ENCODE measurements around the gene ZNF536.

DNA sequence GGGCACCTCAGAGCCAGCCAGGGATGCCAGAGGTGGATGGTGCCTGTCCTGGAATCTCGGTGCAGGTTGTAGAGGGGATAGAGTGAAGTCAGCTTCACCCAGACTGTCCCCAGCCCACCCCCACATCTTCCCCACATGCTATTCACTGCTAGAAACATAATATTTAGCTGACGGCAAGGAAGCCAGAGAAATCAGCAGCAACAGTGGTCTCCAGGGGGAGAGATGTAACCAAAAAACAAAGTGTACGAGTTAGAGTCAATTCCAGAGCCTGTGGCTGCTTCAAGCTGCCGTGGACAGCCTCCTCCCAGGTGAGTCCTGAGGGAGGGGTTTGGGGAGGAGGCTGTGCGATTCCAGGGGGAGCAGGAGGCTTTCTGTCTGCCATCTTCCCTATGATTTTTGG lies 97.6 kb downstream of the ZNF536 start:
- TF ChIP-seq, protein P1, sequence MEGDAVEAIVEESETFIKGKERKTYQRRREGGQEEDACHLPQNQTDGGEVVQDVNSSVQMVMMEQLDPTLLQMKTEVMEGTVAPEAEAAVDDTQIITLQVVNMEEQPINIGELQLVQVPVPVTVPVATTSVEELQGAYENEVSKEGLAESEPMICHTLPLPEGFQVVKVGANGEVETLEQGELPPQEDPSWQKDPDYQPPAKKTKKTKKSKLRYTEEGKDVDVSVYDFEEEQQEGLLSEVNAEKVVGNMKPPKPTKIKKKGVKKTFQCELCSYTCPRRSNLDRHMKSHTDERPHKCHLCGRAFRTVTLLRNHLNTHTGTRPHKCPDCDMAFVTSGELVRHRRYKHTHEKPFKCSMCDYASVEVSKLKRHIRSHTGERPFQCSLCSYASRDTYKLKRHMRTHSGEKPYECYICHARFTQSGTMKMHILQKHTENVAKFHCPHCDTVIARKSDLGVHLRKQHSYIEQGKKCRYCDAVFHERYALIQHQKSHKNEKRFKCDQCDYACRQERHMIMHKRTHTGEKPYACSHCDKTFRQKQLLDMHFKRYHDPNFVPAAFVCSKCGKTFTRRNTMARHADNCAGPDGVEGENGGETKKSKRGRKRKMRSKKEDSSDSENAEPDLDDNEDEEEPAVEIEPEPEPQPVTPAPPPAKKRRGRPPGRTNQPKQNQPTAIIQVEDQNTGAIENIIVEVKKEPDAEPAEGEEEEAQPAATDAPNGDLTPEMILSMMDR (IDR thresholded peaks at IDR 0.05): no peak
- TF ChIP-seq POLR2A (IDR thresholded peaks at IDR 0.05): no peak

All from esophagus squamous epithelium (tissue), 4 donors.